HG03025 (cell line): ENCODE data around the gene FAM98C.

Experiments
- ATAC-seq: cut with Tn5 transposase; IDR thresholded peaks from one replicate; pipeline ENCODE4 v1.9.1; 2021; ENCODE audit warnings: mild to moderate bottlenecking, moderate library complexity; ENCODE audit not compliant: unreplicated experiment, low FRiP score

The FAM98C gene

GRCh38 chr19:38451036-38451435 lies 48.1 kb downstream of the FAM98C start:
- ATAC-seq: no peak

DNA sequence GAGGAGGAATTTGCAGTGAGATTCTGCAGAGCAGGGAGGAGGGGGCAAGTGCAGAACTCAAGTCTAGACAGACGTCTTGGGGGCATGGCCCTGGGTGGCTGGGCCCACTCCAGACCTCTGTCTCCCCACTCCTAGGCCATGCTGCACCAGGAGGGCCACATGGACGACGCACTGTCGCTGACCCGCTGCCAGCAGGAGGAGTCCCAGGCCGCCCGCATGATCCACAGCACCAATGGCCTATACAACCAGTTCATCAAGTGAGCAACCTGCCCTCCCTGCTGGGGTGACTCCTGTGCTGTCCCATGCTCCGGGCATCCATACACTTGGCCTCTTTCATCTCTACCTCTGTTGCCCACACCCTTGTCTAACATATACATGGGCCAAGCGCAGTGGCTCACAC lies 48.7 kb downstream of the FAM98C start:
- no peak for ATAC-seq

- no peak for ATAC-seq
Observed at GRCh38 chr19:38452430-38453366, 49.8 kb downstream of the FAM98C start.

DNA sequence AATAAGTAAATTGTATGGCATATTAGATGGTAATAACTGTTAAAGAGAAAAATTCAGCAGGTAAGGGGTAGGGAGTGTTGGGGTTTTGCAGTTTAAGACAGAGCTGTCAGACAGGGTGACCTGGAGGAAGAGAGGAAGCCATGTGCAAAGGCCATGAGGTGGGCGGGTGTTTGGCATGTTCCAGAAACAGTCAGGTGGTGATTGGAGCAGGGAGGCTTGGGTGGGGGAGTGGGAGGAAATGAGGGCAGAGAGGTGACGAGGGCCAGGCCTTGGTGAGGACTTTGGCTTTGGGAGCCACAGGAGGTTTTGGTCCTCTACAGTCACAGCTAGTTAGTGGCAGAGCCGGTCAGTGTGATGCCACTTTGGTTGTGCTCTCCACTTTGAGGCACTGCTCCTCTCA lies 50.7 kb downstream of the FAM98C start:
- no peak for ATAC-seq

- no peak for ATAC-seq
Observed at GRCh38 chr19:38455031-38455430, 52.1 kb downstream of the FAM98C start.

GRCh38 chr19:38457202-38457601 lies 54.3 kb downstream of the FAM98C start:
- ATAC-seq: no peak

DNA sequence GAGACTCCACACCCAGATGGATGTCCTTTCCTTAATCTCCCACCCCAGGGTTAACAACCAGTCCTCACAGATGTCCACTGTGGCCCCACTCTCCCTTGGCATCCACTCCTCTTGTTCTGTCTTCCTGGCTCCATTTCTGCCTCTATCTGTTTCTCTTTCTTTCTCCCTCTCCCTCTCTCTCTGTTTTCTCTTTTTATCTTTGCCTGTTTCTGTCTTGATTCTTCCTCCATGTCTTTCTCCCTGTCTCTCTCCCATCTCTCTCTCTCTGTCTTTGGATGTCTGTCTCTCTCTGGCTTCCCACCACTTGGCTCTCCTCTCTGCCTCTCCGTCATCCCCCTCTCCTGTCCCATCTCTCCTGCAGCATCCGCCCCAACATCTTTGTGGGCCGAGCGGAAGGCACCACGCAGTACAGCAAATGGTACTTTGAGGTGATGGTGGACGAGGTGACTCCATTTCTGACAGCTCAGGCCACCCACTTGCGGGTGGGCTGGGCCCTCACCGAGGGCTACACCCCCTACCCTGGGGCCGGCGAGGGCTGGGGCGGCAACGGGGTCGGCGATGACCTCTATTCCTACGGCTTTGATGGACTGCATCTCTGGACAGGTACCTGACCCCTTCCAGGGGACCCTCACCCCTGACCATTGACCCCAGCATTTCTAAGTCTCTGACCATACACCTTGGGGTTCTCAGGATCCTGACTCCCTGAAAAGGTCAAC lies 55.0 kb downstream of the FAM98C start:
- ATAC-seq: no peak
